ENCODE results near the gene CHD5.
A peak's percentile ranks its signal among the peaks of the same experiment; 100 is the strongest.

The CHD5 gene

GRCh38 chr1:6151291-6151822 is 28.8 kb downstream of the CHD5 start:
- DNase-seq, result no peak

GRCh38 chr1:6150006-6150938 is 29.8 kb downstream of the CHD5 start:
- no peak for DNase-seq

- no peak for DNase-seq
Observed at GRCh38 chr1:6149597-6149996, 30.5 kb downstream of the CHD5 start.

- DNase-seq, result peak; percentile 12 to 68
Observed at GRCh38 chr1:6148497-6149241, 31.5 kb downstream of the CHD5 start.

GRCh38 chr1:6145864-6146410 is 34.2 kb downstream of the CHD5 start:
- no peak for DNase-seq

- no peak for DNase-seq
Observed at GRCh38 chr1:6145396-6145750, 34.7 kb downstream of the CHD5 start.

- DNase-seq, result no peak
Observed at GRCh38 chr1:6144647-6145395, 35.3 kb downstream of the CHD5 start.

- no peak for DNase-seq
Observed at GRCh38 chr1:6144175-6144574, 35.9 kb downstream of the CHD5 start.

- no peak for DNase-seq
Observed at GRCh38 chr1:6143395-6143794, 36.7 kb downstream of the CHD5 start.

GRCh38 chr1:6142734-6143133 is 37.4 kb downstream of the CHD5 start:
- DNase-seq, result no peak

- DNase-seq, result no peak
Observed at GRCh38 chr1:6142036-6142621, 38.0 kb downstream of the CHD5 start.

GRCh38 chr1:6141592-6141991 is 38.5 kb downstream of the CHD5 start:
- peak; percentile 35 to 58 for DNase-seq

- no peak for DNase-seq
Observed at GRCh38 chr1:6140413-6140812, 39.7 kb downstream of the CHD5 start.

GRCh38 chr1:6137758-6138157 is 42.4 kb downstream of the CHD5 start:
- DNase-seq, result no peak

- DNase-seq, result no peak
Observed at GRCh38 chr1:6136516-6137220, 43.5 kb downstream of the CHD5 start.

GRCh38 chr1:6134741-6135510 is 45.2 kb downstream of the CHD5 start:
- no peak for DNase-seq

GRCh38 chr1:6134206-6134605 is 45.9 kb downstream of the CHD5 start:
- no peak for DNase-seq

GRCh38 chr1:6133146-6133895 is 46.8 kb downstream of the CHD5 start:
- no peak for DNase-seq

- DNase-seq, result no peak
Observed at GRCh38 chr1:6131561-6131960, 48.6 kb downstream of the CHD5 start.

- no peak for DNase-seq
Observed at GRCh38 chr1:6130596-6130995, 49.5 kb downstream of the CHD5 start.

All from inflammatory macrophage treated with lipopolysaccharide for 1 hour (primary cell).